GM18861 (cell line): ENCODE results near the gene SEL1L.
"Not testable (repeated sequence)": the region's sequence is repeated elsewhere in the genome, so short reads cannot be mapped to it uniquely, and the experiment has no call there.

Source experiments
- ATAC-seq: cut with Tn5 transposase; IDR thresholded peaks from one replicate; pipeline ENCODE4 v1.9.1; 2021; ENCODE audit not compliant: unreplicated experiment

SEL1L gene

GRCh38 chr14:81533536-81534343 lies at the start of gene SEL1L:
TSS of gene SEL1L (minus strand) at chr14:81533853. CDS start at chr14:81533744, 109 bp downstream.
- peak; percentile 87 for ATAC-seq

- no peak for ATAC-seq
Observed at GRCh38 chr14:81582420-81582819, 48.8 kb upstream of the SEL1L start.

- no peak for ATAC-seq
Observed at GRCh38 chr14:81579115-81579514, 45.5 kb upstream of the SEL1L start.

DNA sequence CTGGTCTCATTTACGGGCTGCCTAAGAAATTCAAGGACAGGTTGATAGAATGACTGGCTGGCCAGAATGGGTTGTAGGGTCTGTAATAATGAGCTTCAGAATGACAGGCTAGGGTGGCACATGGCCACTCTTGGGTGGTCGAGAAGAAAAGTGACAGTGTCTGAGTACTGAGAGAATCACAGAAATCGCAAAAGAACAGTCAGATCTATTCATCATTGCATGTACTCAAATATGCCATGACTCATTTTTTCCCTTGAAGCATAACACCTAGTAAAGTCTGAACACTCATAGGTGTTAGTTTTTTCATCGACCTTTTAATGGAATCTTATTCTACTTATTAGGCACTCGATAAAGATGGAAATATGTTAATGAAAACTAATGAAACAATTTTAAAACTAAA lies 37.8 kb upstream of the SEL1L start:
- ATAC-seq = no peak

GRCh38 chr14:81567302-81567701 lies 33.6 kb upstream of the SEL1L start:
- ATAC-seq = no peak

GRCh38 chr14:81565441-81566290 lies 32.0 kb upstream of the SEL1L start:
- ATAC-seq = peak; percentile 92

DNA sequence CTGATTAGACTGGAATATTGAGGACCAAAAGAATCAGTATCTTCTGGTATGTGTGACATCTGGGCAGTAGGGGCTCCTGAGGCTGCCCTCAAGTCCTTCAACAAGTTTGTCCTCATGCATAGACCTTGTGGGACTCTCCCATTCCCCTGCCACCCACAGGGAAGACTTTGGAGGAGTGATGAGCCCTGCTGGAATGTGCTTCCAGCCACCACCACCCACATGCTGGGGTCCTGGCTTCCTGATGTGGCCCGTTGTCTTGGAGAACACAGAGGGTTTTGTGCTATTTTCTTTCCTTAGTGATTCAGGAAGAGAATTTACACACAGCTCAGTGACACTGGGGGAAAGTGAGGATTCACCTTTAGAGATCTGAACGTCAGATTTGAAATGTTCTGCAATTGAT lies 29.2 kb upstream of the SEL1L start:
- no peak for ATAC-seq

- ATAC-seq = no peak
Observed at GRCh38 chr14:81561084-81561775, 27.6 kb upstream of the SEL1L start.

DNA sequence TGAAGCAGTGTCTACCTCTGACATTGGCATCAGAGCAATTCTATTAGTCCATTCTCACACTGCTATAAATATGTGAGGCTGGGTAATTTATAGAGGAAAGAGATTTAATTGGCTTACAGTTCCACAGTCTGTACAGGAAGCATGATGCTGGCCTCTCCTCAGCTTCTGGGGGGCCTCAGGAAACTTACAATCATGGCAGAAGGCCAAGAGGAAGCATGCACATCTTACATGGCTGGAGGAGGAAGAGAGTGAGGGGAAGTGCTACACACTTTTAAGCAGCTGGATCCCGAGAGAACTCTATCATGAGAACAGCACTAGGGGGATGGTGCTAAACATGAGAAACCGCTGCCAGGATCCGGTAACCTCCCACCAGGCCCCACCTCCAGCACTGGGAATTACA lies 25.7 kb upstream of the SEL1L start:
- ATAC-seq = no peak

DNA sequence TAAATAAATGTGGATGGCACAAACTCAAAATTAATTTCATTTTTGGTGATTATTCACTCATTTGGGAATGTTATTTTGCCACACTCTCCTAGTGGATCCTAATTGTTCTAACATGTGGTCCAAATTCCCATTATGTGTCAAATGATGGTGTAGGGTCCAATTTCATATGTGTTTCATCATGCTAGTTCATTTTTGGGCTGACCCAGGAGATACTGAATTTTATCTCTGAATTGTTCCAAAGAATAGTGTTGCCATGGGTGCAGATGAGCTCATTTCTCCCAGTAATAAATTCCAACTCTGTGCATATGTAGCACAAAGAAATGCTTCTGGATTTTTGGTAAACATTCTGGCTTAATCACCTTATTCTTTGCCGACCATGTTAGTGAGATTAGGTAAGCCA lies 23.5 kb upstream of the SEL1L start:
- no peak for ATAC-seq

GRCh38 chr14:81555684-81556083 lies 22.0 kb upstream of the SEL1L start:
- no peak for ATAC-seq

DNA sequence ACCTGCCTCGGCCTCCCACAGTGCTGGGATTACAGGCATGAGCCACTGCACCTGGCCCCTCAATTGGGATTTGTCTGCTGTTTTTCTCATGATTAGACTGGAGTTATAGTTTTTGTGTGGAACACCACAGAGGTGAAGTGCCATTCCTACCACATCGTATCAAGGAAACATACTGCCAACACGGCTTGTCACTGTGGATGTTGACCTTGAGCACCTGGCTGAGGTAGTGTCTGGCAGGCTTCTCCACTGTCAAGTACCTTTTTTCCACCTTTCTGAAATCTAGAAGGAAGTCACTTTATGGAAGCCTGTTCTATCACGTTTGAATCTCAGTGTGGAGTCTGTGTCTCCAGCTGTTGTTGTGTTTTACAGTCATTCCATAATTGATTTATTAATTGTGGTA lies 21.4 kb upstream of the SEL1L start:
- no peak for ATAC-seq

DNA sequence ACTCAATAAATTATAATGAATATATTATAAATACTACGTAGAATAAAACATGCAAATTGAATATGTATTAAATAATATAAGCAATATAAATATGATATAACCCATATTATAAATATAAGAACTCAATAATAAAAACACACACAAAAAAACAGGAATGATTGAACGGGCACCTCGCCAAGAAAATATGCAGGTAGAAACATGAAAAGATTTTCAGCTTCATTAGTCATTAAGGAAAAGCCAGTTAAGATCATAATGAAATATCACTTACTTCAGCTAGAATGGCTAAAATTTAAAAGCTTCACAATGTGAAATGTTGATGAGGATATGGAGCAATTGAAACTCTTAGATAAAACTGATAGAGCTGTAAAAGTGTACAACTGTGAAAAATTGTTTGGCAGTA lies 17.8 kb upstream of the SEL1L start:
- ATAC-seq = no peak

DNA sequence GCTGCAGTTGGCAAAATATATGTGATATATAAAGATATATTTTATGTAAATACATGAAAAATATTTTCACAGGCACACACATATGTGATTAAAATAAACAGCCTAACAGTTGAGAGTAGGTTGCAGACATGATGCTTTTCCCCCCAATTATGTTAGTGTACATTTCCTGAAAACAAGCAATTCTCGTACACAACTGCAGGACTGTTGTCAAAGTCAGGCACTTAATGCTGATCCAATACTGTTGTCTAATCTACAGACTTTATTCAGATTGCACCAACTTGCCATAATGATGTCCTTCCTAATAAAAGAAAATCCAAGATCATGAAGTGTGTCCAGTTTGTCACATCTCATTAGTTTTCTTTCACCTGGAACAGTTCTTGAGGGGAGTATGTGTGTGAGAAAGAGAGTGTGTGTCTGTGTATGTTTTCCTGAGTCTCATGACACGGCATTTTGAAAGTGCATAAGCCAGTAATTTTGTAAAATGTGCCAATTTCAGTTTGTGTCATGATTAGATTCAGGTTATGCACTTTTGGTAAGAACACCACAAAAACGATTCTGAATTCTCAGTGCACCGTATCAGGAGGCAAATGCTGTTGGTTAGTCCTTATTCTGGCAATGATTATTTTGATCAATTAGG lies 16.5 kb upstream of the SEL1L start:
- peak; percentile 95 for ATAC-seq

GRCh38 chr14:81541206-81541605 lies 7.6 kb upstream of the SEL1L start:
- not testable (repeated sequence) for ATAC-seq

DNA sequence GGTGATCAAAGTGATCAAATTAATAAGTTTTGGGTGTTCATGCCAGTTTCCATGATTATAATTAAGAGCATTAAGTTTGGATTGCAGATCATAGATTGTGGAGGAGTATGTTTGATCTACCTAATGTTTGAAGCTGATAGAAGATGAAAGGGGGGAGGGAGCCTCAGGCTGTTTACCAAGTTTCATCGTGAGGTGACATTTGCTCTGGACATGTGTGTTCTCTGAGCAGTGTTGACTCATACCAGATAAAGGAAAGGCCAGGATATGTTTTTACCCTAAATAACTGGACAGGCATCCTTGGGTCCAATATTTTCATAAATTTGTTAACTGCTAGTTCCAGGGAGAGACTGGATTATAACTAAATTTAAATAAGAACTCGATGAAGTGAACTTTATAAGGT lies 3.5 kb upstream of the SEL1L start:
- no peak for ATAC-seq

DNA sequence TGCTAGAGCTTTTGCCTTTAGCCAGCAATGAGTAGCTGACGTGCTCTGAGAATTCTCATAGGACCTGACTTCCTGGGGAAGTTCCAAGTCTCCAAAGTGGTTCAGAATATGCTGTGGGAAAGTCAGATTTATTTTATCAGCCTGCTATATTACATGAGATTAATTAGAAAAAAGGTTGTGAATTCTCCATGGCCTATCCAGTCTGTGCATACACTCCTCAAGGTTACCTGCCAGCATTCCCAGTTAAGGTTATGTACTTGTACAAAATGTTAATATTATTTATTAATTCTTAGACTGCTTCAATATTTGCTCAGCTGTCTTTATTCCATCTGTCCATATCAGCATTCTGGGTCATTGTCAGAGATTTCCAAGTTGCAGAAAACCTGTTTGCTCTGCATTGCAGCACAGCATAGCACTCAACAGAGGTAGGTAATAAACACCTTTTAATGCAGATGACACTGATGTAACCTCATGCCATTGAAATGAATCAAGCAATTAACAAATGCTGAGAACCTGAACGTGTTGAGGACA lies 2.7 kb upstream of the SEL1L start:
- ATAC-seq = no peak

DNA sequence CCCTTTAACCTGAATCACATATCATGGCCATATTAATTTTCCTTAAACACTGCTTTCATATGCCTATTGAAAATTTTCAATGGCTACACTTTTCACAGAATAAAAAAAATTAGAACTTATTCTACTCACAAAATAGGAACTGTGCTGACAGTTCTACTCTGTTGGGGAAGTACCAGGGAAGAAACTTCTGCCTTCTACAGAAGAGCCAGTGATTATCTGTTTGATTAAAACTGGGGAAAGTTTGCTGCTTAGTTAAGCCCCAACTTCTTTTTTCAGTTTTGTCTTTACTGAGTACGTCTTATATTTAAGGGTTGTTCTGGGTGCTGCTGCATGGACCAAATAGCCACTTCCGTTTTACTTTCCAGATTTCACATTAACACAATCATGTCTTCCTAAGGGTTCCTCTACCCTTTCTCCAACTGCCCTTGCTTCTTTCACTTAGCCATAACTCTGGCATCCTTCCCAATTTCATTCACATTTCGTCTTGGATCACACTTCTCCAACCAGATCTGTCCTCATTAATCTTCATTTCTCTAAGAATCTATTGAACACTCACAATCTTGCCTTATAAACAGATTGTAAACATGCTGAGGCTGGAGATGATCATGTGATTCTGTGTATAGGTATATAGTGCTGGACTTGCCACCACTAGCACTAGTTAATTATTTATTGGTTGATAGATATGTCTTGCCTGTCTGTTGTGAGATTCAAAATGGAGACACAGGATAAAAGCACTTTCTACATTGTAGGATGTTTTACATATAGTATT lies 1.9 kb upstream of the SEL1L start:
- peak; percentile 32 for ATAC-seq

DNA sequence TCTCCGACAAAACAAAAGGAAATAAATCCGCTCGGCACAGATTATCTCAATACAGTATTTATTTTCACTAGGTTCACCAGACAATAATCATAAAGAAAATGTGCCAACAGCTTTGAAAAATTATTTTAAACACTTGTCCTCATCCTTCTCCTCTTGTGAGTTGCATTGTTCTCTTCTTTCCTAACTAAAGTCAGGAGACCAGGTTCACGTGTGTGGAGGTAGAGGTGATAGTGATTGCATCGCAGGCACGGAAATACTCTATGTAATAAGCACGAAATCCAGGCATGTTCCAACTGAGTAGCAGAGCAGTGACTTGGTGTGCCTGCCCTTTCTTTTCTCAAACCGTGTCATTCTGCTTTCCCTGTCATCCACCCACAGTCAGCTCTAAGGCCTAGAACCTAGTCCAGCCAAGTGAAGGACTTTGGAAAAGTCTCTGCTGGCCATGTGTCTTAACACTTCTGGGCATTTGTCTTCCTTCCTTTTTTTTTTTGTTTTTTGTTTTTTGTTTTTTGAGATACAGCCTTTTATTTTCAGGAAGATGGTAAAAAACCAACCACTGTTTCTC lies 939 bp upstream of the SEL1L start:
- no peak for ATAC-seq

DNA sequence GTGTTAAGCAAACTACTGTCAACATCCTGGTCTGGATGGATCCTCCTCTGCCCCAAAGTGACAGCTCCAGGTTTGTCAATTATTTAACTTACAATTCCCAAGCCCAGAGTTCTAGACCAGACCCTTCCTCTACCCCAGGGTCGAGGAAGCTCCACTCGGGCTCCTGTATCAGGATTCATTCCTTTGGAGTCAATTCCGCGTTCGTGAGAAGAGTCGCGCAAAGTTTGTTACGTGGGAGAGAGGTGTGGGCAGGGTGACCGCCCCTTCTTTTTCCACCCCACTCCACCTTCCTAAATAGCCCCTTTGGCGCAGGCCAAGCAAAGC lies 479 bp downstream of the SEL1L start:
- ATAC-seq = no peak
